A549 treated with AZD9567 at 1 μM for 4 hours (cell line): ENCODE data around the gene DAZL. TPM values are rescaled to one million over a fixed set of nuclear protein-coding genes. Genes with fewer than 3 reads are reported as not detected.

Experiments
- total RNA-seq: library from RNA; stranded (reverse); fragments of 200-300 nt; extraction: Qiagen RNA extraction; gene quantifications from 5 replicates; pipeline ENCODE4 v1.2.3, GENCODE V29; 2022; ENCODE audit not compliant: insufficient read depth

The DAZL gene
- total RNA-seq = not detected in 5 replicates

GRCh38 chr3:16604887-16605602, at the start of gene DAZL:
Gene DAZL, minus strand, starts transcription at chr3:16605423. Its CDS starts 218 bp downstream, at chr3:16605205.

Other genes starting within 250 kb of the DAZL start
- 2.5 to 4.6 TPM (median 3.1 TPM) in 5 replicates for gene RFTN1, start 91.7 kb downstream of the DAZL start, total RNA-seq